ENCODE data around the gene GNPTG. TPM values are rescaled to one million over a fixed set of nuclear protein-coding genes. Genes with fewer than 3 reads are reported as not detected.

Gene GNPTG
- total and polyA plus RNA-seq, 2 donors (not counting 3 experiments of a cell fraction or from before 2014, with no cell fraction given), result 51.6 to 109 TPM

GRCh38 chr16:1312903-1313302 is 38.8 kb upstream of the GNPTG start:
- H4K20me1 ChIP-seq (replicated peaks; ENCODE audit: control insufficient read depth, extremely low read depth, insufficient read depth, low read length), result no peaks in the 10 kb centered on the region
- H3K36me3 ChIP-seq (ENCODE audit: control insufficient read depth in 2 of 2, extremely low read depth in 1 of 2, insufficient read depth in 2 of 2, low read length in 2 of 2), result peaks cover 13 to 33% of the 10 kb centered on the region in 2 experiments
- no peaks in the 10 kb centered on the region for H3K27me3 ChIP-seq (ENCODE audit: control insufficient read depth in 2 of 2, insufficient read depth in 2 of 2, low read length in 2 of 2)
- TF ChIP-seq JUN (IDR thresholded peaks at IDR 0.05; ENCODE audit: borderline replicate concordance, insufficient read depth, insufficient read length, low read depth) (no peak), MYC (IDR thresholded peaks at IDR 0.05; ENCODE audit: low read depth, low read length) (no peak), CTCF (IDR thresholded peaks at IDR 0.05; ENCODE audit: extremely low read depth in 1 of 2, insufficient read depth in 1 of 2, low read depth in 1 of 2, low read length in 2 of 2) (no peak), EZH2 (IDR thresholded peaks at IDR 0.05; ENCODE audit: borderline replicate concordance, low read depth, low read length, severe bottlenecking) (no peak), POLR2AphosphoS5 (IDR thresholded peaks at IDR 0.05; ENCODE audit: insufficient read depth, low read depth, low read length) (no peak), GATA2 (IDR thresholded peaks at IDR 0.05; ENCODE audit: insufficient read depth, insufficient read length, low read depth, low read length) (no peak), FOS (IDR thresholded peaks at IDR 0.05; ENCODE audit: borderline replicate concordance, insufficient read depth, low read length) (no peak), MAX (IDR thresholded peaks at IDR 0.05; ENCODE audit: insufficient read depth, insufficient read length) (no peak), POLR2A (IDR thresholded peaks at IDR 0.05; ENCODE audit: low read depth, low read length) (no peak)
- dilution Hi-C loops (cut with MboI; ENCODE audit: extremely low pct_ligation_motif_present, low sequenced_read_pairs), result no loop called here
- H3K79me2 ChIP-seq (ENCODE audit: control insufficient read depth, insufficient read depth, low read length), result peaks cover 73% of the 10 kb centered on the region
- H3K4me2 ChIP-seq (ENCODE audit: insufficient read depth, low read length), result no peak overlapping the region
- DNase-seq (ENCODE audit: low read depth, low spot score) (no peak), FAIRE-seq (no peak)
- H2AFZ ChIP-seq (ENCODE audit: low read depth, low read length), result no peak overlapping the region
- H3K9me1 ChIP-seq (replicated peaks; ENCODE audit: control insufficient read depth, extremely low read depth, insufficient read depth, low read length), result no peaks in the 10 kb centered on the region
- intact Hi-C loops (cut with micrococcal nuclease), result no loop called here
- no peaks in the 10 kb centered on the region for H3K9me3 ChIP-seq (replicated peaks; ENCODE audit: control insufficient read depth, insufficient read depth, low read length)
- POLR2A ChIA-PET, result no interaction called here
- peaks cover 14% of the 10 kb centered on the region for H3K4me1 ChIP-seq (ENCODE audit: control insufficient read depth, extremely low read depth, insufficient read depth, low read length)
- CTCF ChIA-PET, result interaction anchor here (1.0 kb wide), 1 partner anchor 12 kb away, joined by 3 read pairs; no protein-coding TSS in a partner anchor
- no peak overlapping the region for H3K9ac ChIP-seq (replicated peaks; ENCODE audit: extremely low read depth, insufficient read depth, low read length)
- BruUV-seq (replicated peaks), result no TSS peak
- no peak overlapping the region for H3K4me3 ChIP-seq (replicated peaks in 1 of 3; ENCODE audit: insufficient read depth in 1 of 3, low read depth in 1 of 3, low read length in 3 of 3)
- no peak overlapping the region for H3K27ac ChIP-seq (ENCODE audit: insufficient read depth, low read depth, low read length)
